Measurements from ENCODE around the gene TAS1R3. TPM values are rescaled to one million over a fixed set of nuclear protein-coding genes. Genes with fewer than 3 reads are reported as not detected.

The TAS1R3 gene
- polyA plus RNA-seq, 1 donor from 2014 or later = 1.0 TPM

DNA sequence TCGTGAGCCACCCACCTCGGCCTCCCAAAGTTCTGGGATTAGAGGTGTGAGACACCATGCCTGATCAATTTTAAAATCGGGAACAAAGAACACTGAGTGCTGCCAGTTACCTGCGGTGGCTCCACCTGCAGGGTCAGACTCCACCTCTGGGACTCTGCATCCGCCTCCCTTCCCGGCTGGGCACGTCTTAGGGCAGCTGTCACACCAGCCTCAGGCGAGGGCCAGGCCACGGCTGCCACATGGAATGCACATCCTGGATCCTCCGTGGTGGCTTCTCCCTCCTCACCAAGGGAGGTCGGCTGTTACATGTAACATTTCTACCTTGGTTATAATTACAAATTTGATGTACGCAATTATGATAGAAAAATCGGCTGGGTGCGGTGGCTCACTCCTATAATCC, 33.2 kb downstream of the TAS1R3 start:
- TF ChIP-seq RAD21 (conservative IDR thresholded peaks at IDR 0.05) = no peak
- no peak overlapping the region for H3K4me2 ChIP-seq (ENCODE audit: low read length)
- H4K20me1 ChIP-seq (ENCODE audit: insufficient read depth) = no peaks in the 10 kb centered on the region
- H2AFZ ChIP-seq (ENCODE audit: low read depth, low read length) = no peak overlapping the region
- H3K9me2 ChIP-seq (ENCODE audit: insufficient read depth, low read length) = no peaks in the 10 kb centered on the region
- no peaks in the 10 kb centered on the region for H3F3A ChIP-seq (ENCODE audit: insufficient read depth, low read length, poor library complexity, severe bottlenecking)
- H3K79me2 ChIP-seq (replicated peaks; ENCODE audit: insufficient read depth, low read length) = no peaks in the 10 kb centered on the region
- H3K9ac ChIP-seq (ENCODE audit: low read length) = no peak overlapping the region
- no peaks in the 10 kb centered on the region for H3K36me3 ChIP-seq (ENCODE audit: insufficient read depth, low read length)
- H3K27me3 ChIP-seq (ENCODE audit: insufficient read depth, low read depth, low read length) = no peaks in the 10 kb centered on the region
- no peak overlapping the region for H3K4me3 ChIP-seq (ENCODE audit: low read length)
- H3K27ac ChIP-seq (ENCODE audit: low read length) = no peak overlapping the region
- H3K9me3 ChIP-seq (ENCODE audit: low read length) = no peaks in the 10 kb centered on the region

DNA sequence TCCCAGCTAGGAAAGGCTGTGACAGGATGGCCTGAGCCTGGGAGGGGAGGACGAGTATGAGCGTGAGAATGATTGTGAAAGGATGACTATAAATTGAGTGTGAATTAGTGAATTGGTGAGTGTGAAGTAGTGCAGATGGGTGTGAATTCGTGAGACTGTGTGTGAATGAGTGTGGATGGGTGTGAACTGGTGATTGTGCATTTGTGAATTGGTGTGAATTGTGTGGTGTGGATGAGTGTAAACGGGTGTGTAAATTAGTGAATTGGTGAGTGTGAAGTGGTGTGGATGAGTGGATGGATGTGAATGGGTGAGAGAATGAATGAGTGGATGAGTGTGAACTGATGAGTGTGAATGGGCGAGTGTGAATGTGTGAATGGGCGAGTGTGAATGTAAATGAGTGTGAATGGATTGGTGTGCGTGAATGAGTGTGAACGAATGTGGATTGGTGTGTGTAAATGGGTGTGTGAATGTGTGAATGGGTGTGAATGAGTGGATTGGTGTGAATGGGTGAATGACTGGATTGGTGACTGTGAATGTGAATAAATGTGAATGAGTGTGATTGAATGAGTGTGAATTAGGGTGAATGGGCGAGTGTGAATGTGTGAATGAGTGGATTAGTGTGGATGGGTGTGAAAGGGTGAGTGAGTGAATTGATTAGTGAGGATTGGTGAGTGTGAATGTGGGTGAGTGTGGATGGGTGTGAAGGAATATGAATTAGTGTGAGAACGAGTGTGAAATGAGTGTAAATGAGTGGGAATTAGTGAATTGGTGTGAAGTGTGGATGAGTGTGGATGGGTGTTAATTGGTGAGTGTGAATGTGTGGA, 35.0 kb downstream of the TAS1R3 start:
- Histone ChIP-seq H3K4me2 (ENCODE audit: low read length) (no peak overlapping the region), H3K27me3 (ENCODE audit: insufficient read depth, low read depth, low read length) (no peaks in the 10 kb centered on the region), H3K36me3 (ENCODE audit: insufficient read depth, low read length) (no peaks in the 10 kb centered on the region), H3F3A (ENCODE audit: insufficient read depth, low read length, poor library complexity, severe bottlenecking) (no peaks in the 10 kb centered on the region), H2AFZ (ENCODE audit: low read depth, low read length) (no peak overlapping the region), H4K20me1 (ENCODE audit: insufficient read depth) (no peaks in the 10 kb centered on the region), H3K9ac (ENCODE audit: low read length) (no peak overlapping the region), H3K27ac (ENCODE audit: low read length) (no peak overlapping the region), H3K9me2 (ENCODE audit: insufficient read depth, low read length) (no peaks in the 10 kb centered on the region), H3K9me3 (ENCODE audit: low read length) (no peaks in the 10 kb centered on the region), H3K4me3 (ENCODE audit: low read length) (no peak overlapping the region), H3K79me2 (replicated peaks; ENCODE audit: insufficient read depth, low read length) (no peaks in the 10 kb centered on the region)
- TF ChIP-seq SMC3 (conservative IDR thresholded peaks at IDR 0.05; ENCODE audit: poor library complexity) (no peak), POLR2AphosphoS5 (IDR thresholded peaks at IDR 0.05) (no peak), EP300 (conservative IDR thresholded peaks at IDR 0.05; ENCODE audit: poor library complexity, severe bottlenecking) (no peak), EZH2 (IDR thresholded peaks at IDR 0.05; ENCODE audit: borderline replicate concordance, insufficient read depth, low read length, poor library complexity, severe bottlenecking) (no peak), MXI1 (conservative IDR thresholded peaks at IDR 0.05; ENCODE audit: poor library complexity, severe bottlenecking) (no peak), TAF1 (IDR thresholded peaks at IDR 0.05; ENCODE audit: low read depth) (no peak), RAD21 (conservative IDR thresholded peaks at IDR 0.05) (no peak)
- TF ChIP-seq, protein P1, sequence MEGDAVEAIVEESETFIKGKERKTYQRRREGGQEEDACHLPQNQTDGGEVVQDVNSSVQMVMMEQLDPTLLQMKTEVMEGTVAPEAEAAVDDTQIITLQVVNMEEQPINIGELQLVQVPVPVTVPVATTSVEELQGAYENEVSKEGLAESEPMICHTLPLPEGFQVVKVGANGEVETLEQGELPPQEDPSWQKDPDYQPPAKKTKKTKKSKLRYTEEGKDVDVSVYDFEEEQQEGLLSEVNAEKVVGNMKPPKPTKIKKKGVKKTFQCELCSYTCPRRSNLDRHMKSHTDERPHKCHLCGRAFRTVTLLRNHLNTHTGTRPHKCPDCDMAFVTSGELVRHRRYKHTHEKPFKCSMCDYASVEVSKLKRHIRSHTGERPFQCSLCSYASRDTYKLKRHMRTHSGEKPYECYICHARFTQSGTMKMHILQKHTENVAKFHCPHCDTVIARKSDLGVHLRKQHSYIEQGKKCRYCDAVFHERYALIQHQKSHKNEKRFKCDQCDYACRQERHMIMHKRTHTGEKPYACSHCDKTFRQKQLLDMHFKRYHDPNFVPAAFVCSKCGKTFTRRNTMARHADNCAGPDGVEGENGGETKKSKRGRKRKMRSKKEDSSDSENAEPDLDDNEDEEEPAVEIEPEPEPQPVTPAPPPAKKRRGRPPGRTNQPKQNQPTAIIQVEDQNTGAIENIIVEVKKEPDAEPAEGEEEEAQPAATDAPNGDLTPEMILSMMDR (IDR thresholded peaks at IDR 0.05; ENCODE audit: poor library complexity, severe bottlenecking) = no peak
- TF ChIP-seq, protein P2, sequence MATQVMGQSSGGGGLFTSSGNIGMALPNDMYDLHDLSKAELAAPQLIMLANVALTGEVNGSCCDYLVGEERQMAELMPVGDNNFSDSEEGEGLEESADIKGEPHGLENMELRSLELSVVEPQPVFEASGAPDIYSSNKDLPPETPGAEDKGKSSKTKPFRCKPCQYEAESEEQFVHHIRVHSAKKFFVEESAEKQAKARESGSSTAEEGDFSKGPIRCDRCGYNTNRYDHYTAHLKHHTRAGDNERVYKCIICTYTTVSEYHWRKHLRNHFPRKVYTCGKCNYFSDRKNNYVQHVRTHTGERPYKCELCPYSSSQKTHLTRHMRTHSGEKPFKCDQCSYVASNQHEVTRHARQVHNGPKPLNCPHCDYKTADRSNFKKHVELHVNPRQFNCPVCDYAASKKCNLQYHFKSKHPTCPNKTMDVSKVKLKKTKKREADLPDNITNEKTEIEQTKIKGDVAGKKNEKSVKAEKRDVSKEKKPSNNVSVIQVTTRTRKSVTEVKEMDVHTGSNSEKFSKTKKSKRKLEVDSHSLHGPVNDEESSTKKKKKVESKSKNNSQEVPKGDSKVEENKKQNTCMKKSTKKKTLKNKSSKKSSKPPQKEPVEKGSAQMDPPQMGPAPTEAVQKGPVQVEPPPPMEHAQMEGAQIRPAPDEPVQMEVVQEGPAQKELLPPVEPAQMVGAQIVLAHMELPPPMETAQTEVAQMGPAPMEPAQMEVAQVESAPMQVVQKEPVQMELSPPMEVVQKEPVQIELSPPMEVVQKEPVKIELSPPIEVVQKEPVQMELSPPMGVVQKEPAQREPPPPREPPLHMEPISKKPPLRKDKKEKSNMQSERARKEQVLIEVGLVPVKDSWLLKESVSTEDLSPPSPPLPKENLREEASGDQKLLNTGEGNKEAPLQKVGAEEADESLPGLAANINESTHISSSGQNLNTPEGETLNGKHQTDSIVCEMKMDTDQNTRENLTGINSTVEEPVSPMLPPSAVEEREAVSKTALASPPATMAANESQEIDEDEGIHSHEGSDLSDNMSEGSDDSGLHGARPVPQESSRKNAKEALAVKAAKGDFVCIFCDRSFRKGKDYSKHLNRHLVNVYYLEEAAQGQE (IDR thresholded peaks at IDR 0.05; ENCODE audit: borderline replicate concordance) = no peak

Measured in neural cell (in vitro differentiated cells).